ENCODE results near the gene NOX3. TPM values are rescaled to one million over a fixed set of nuclear protein-coding genes. Genes with fewer than 3 reads are reported as not detected.

Gene NOX3
- total and polyA plus RNA-seq, 2 of the 8 experiments (the other 6 are each of a cell fraction or from before 2014, with no cell fraction given), result not detected

DNA sequence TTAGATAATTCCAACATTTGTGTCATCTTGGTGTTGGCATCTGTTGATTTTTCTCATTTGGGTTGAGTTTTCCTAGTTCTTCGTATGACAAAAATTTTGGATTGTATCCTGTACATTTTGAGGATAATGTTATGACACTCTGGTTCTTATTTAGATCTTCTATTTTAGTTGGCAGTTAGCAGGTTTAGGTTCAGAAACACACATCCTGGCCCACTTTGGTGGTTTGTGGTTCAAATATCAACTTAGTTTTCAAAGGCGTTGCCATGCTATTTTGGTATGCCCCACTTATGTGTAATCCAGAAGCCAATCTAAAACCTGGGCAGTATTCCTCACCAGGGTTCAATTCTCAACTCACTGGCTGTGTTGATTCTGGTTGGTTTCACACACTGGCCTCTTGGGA is 68.2 kb downstream of the NOX3 start (continued):
- TF ChIP-seq CHD7 (IDR thresholded peaks at IDR 0.05; ENCODE audit: insufficient replicate concordance, low read length), result no peak
- TF ChIP-seq KDM5A (IDR thresholded peaks at IDR 0.05; ENCODE audit: low read length), result no peak
- no peak for TF ChIP-seq TCF12 (IDR thresholded peaks at IDR 0.05; ENCODE audit: low read depth, low read length)
- no peak for TF ChIP-seq EP300 (IDR thresholded peaks at IDR 0.05; ENCODE audit: borderline replicate concordance in 1 of 2, low read depth in 2 of 2, low read length in 2 of 2)
- TF ChIP-seq SP2 (IDR thresholded peaks at IDR 0.05; ENCODE audit: low read length), result no peak
- TF ChIP-seq KDM1A (IDR thresholded peaks at IDR 0.05; ENCODE audit: borderline replicate concordance, low read length), result no peak
